NOMO-1 treated with dmso at 0.1 percent for 144 hours (cell line): ENCODE measurements around the gene TMEM129.

Experiments used
- DNase-seq: peaks from one replicate; lab custom pipeline; 2025; ENCODE audit not compliant: unreplicated experiment; lab: John Stamatoyannopoulos, UW

Gene TMEM129

GRCh38 chr4:1721666-1722550, 785 bp upstream of the TMEM129 start:
- no peak for DNase-seq

GRCh38 chr4:1720163-1720983, 750 bp downstream of the TMEM129 start:
- no peak for DNase-seq

- no peak for DNase-seq
Measured at GRCh38 chr4:1718095-1718850, 2.9 kb downstream of the TMEM129 start.

GRCh38 chr4:1717129-1718094, 3.7 kb downstream of the TMEM129 start:
- DNase-seq: no peak

GRCh38 chr4:1716065-1716945, 4.8 kb downstream of the TMEM129 start:
- no peak for DNase-seq

- DNase-seq: no peak
Measured at GRCh38 chr4:1715002-1715758, 5.9 kb downstream of the TMEM129 start.

- DNase-seq: no peak
Measured at GRCh38 chr4:1714303-1715001, 6.7 kb downstream of the TMEM129 start.

- DNase-seq: no peak
Measured at GRCh38 chr4:1713003-1713851, 7.9 kb downstream of the TMEM129 start.

- peak; percentile 98 for DNase-seq
Measured at GRCh38 chr4:1712216-1713002, 8.7 kb downstream of the TMEM129 start, which contains the start of gene SLBP. Gene SLBP (minus strand): TSS chr4:1712319. CDS start chr4:1712188, 131 bp downstream.

- no peak for DNase-seq
Measured at GRCh38 chr4:1711571-1712215, 9.4 kb downstream of the TMEM129 start.

GRCh38 chr4:1711055-1711570, 10.0 kb downstream of the TMEM129 start:
- DNase-seq: no peak

- DNase-seq: no peak
Measured at GRCh38 chr4:1708581-1708980, 12.5 kb downstream of the TMEM129 start.

- DNase-seq: no peak
Measured at GRCh38 chr4:1706358-1706757, 14.8 kb downstream of the TMEM129 start.

- no peak for DNase-seq
Measured at GRCh38 chr4:1705732-1706131, 15.4 kb downstream of the TMEM129 start.

GRCh38 chr4:1703867-1704266, 17.3 kb downstream of the TMEM129 start:
- DNase-seq: no peak
